Liver (tissue), 9 donors: ENCODE data around the gene PLD3. TPM values are rescaled to one million over a fixed set of nuclear protein-coding genes. Genes with fewer than 3 reads are reported as not detected.

ENCODE experiments used
- DNase-seq: peaks from one replicate; pipeline ENCODE4 v3.0.0-alpha.2; 2017; ENCODE audit warnings: low spot score
- H3K27ac ChIP-seq, 2 donors: one replicate each; pipeline ENCODE4 v1.7.0; 2013; ENCODE audit warnings: inconsistent platforms in 2 of 2, low read length in 2 of 2, control low read depth in 1 of 2, low read depth in 1 of 2, mild to moderate bottlenecking in 1 of 2
- H3K27me3 ChIP-seq, 4 donors: one replicate each; pipeline versions ENCODE4 v1.6.1 to v1.7.0; 2013; ENCODE audit warnings: low read length in 3 of 4, inconsistent platforms in 1 of 4, mild to moderate bottlenecking in 1 of 4, moderate library complexity in 1 of 4; ENCODE audit not compliant: control insufficient read depth in 4 of 4, insufficient read depth in 4 of 4
- H3K36me3 ChIP-seq, 4 donors: one replicate each; pipeline versions ENCODE4 v1.6.1 to v1.7.0; 2013; ENCODE audit warnings: low read length in 3 of 4, mild to moderate bottlenecking in 3 of 4, low read depth in 1 of 4, moderate library complexity in 1 of 4; ENCODE audit not compliant: control insufficient read depth in 4 of 4, insufficient read depth in 3 of 4
- H3K4me1 ChIP-seq, 4 donors: one replicate each; pipeline versions ENCODE4 v1.6.1 to v1.7.0; 2013; ENCODE audit warnings: low read length in 3 of 4, mild to moderate bottlenecking in 3 of 4, moderate library complexity in 1 of 4; ENCODE audit not compliant: control insufficient read depth in 4 of 4, insufficient read depth in 4 of 4
- H3K4me3 ChIP-seq, 3 donors: one replicate each; pipeline versions ENCODE4 v1.6.1 to v1.7.0; 2013; ENCODE audit warnings: low read length in 3 of 3, control low read depth in 1 of 3, low read depth in 1 of 3, mild to moderate bottlenecking in 1 of 3
- H3K9ac ChIP-seq, 2 donors: one replicate each; pipeline ENCODE4 v1.7.0; 2013; ENCODE audit warnings: low read length in 2 of 2, mild to moderate bottlenecking in 2 of 2, moderate library complexity in 2 of 2, control low read depth in 1 of 2, low read depth in 1 of 2
- H3K9me3 ChIP-seq, 4 donors: one replicate each; pipeline versions ENCODE4 v1.6.1 to v1.7.0; 2013; ENCODE audit warnings: low read length in 3 of 4; ENCODE audit not compliant: control insufficient read depth in 4 of 4
- EGR1 ChIP-seq, 2 donors: IDR thresholded peaks; 2 replicates each; pipeline ENCODE4 v1.6.1; 2016 to 2018; ENCODE audit warnings: antibody characterized with exemption in 2 of 2, low read depth in 2 of 2
- FOXA1 ChIP-seq: IDR thresholded peaks from 2 replicates; pipeline ENCODE4 v1.6.1; 2016; ENCODE audit warnings: antibody characterized with exemption
- FOXA2 ChIP-seq: IDR thresholded peaks from 2 replicates; pipeline ENCODE4 v1.6.1; 2016; ENCODE audit warnings: antibody characterized with exemption
- GABPA ChIP-seq, 2 donors: IDR thresholded peaks in 1 of 2; conservative IDR thresholded peaks in 1 of 2; 2 replicates each; pipeline ENCODE4 v1.6.1; 2016; ENCODE audit warnings: antibody characterized with exemption in 2 of 2, mild to moderate bottlenecking in 1 of 2, moderate library complexity in 1 of 2
- HNF4A ChIP-seq, 2 donors: conservative IDR thresholded peaks; 2 replicates each; pipeline ENCODE4 v1.6.1; 2016; ENCODE audit warnings: antibody characterized with exemption in 2 of 2, mild to moderate bottlenecking in 2 of 2
- HNF4G ChIP-seq: IDR thresholded peaks from 2 replicates; pipeline ENCODE4 v1.6.1; 2016; ENCODE audit warnings: antibody characterized with exemption
- JUND ChIP-seq, 2 donors: IDR thresholded peaks; 2 replicates each; pipeline ENCODE4 v1.6.1; 2016; ENCODE audit warnings: antibody characterized with exemption in 2 of 2
- NR2F2 ChIP-seq: IDR thresholded peaks from 2 replicates; pipeline ENCODE4 v1.6.1; 2016; ENCODE audit warnings: antibody characterized with exemption
- RXRA ChIP-seq, 2 donors: IDR thresholded peaks; 2 replicates each; pipeline ENCODE4 v1.6.1; 2017 to 2018; ENCODE audit warnings: antibody characterized with exemption in 2 of 2, mild to moderate bottlenecking in 1 of 2
- SP1 ChIP-seq: IDR thresholded peaks from 2 replicates; pipeline ENCODE4 v1.6.1; 2018; ENCODE audit warnings: antibody characterized with exemption, mild to moderate bottlenecking
- YY1 ChIP-seq: IDR thresholded peaks from 2 replicates; pipeline ENCODE4 v1.6.1; 2016; ENCODE audit warnings: antibody characterized with exemption, mild to moderate bottlenecking
- WGBS: extraction: QIAGEN DNeasy Blood & Tissue Kit; methylation state at CpG from one replicate; pipeline ENCODE4 v1.1.7; 2013; 5-methylcytosine and 5-hydroxymethylcytosine counted together
- polyA plus RNA-seq, 2 donors: library from polyadenylated mRNA; stranded (reverse) in 1 of 2; unstranded in 1 of 2; fragments of 200-250 nt in 1 of 2; fragments of >200 nt in 1 of 2; fragmentation: Nextera tagmentation in 1 of 2; extraction: Ambion mirVana in 1 of 2; gene quantifications; one replicate each; pipeline versions ENCODE4 v1.2.1 to v1.2.3, GENCODE V29; 2013 to 2015
- total RNA-seq, 2 donors: library from RNA; depleted of rRNA; stranded (reverse); fragments of >200 nt; gene quantifications; one replicate each; pipeline ENCODE4 v1.2.3, GENCODE V29; 2014
- TF ChIP-seq, protein P1 (sequence below): IDR thresholded peaks from 2 replicates; pipeline ENCODE4 v1.6.1; 2016; ENCODE audit warnings: antibody characterized with exemption
- TF ChIP-seq, protein P2 (sequence below): fragments of 150-350 bp; IDR thresholded peaks from 2 replicates; pipeline ENCODE4 v1.5.1; 2017; ENCODE audit warnings: improper control_type of control experiment, low read depth, low read length; ENCODE audit not compliant: missing input control
- TF ChIP-seq, protein P3 (sequence below): IDR thresholded peaks from 2 replicates; pipeline ENCODE4 v1.6.1; 2016; ENCODE audit warnings: antibody characterized with exemption
- TF ChIP-seq, protein P4 (sequence below): IDR thresholded peaks from 2 replicates; pipeline ENCODE4 v1.6.1; 2016; ENCODE audit warnings: antibody characterized with exemption
- TF ChIP-seq, protein P5 (sequence below): IDR thresholded peaks from 2 replicates; pipeline ENCODE4 v1.6.1; 2016; ENCODE audit warnings: antibody characterized with exemption, mild to moderate bottlenecking
- donor health status: healthy.
- donor health status: healthy.
- donor health status: healthy.
- donor health status: healthy.
- donor health status: healthy.

PLD3 gene
- total and polyA plus RNA-seq, 4 donors, result 56.0 to 125 (median 105) TPM

DNA sequence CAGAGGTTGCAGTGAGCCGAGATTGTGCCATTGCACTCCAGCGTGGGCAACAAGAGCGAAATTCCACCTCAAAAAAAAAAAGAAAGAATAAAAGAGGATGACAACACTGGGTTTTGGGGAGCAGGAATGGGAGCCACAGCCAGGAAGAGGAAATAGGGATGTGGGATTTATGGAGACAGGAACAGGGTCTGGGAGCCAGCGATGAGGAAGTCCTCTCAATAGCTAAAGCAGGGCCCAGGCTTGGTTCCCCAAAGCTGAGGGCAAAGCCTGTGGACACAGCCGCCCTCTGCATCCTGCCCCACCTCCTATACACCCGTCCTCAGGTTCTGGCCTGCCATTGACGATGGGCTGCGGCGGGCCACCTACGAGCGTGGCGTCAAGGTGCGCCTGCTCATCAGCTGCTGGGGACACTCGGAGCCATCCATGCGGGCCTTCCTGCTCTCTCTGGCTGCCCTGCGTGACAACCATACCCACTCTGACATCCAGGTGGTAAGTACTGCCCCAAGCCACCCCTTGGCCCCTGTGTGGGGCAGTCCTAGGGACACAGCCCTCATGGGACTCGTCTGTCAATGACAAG lies 27.9 kb downstream of the PLD3 start:
- DNase-seq, result no peak
- 95% methylated on average over 17 of the region's 17 CpGs for WGBS
- Histone ChIP-seq H3K4me3 (no peak overlapping the region), H3K36me3 (peaks cover 5 to 50% (median 14%) of the 10 kb centered on the region in 4 donors), H3K27ac (no peak overlapping the region), H3K4me1 (no peaks in the 10 kb centered on the region), H3K9ac (no peak overlapping the region), H3K27me3 (no peaks in the 10 kb centered on the region), H3K9me3 (no peaks in the 10 kb centered on the region)
- TF ChIP-seq, protein P1, sequence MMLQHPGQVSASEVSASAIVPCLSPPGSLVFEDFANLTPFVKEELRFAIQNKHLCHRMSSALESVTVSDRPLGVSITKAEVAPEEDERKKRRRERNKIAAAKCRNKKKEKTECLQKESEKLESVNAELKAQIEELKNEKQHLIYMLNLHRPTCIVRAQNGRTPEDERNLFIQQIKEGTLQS, result no peak
- TF ChIP-seq FOXA1, result no peak
- TF ChIP-seq, protein P2, sequence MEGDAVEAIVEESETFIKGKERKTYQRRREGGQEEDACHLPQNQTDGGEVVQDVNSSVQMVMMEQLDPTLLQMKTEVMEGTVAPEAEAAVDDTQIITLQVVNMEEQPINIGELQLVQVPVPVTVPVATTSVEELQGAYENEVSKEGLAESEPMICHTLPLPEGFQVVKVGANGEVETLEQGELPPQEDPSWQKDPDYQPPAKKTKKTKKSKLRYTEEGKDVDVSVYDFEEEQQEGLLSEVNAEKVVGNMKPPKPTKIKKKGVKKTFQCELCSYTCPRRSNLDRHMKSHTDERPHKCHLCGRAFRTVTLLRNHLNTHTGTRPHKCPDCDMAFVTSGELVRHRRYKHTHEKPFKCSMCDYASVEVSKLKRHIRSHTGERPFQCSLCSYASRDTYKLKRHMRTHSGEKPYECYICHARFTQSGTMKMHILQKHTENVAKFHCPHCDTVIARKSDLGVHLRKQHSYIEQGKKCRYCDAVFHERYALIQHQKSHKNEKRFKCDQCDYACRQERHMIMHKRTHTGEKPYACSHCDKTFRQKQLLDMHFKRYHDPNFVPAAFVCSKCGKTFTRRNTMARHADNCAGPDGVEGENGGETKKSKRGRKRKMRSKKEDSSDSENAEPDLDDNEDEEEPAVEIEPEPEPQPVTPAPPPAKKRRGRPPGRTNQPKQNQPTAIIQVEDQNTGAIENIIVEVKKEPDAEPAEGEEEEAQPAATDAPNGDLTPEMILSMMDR, result no peak
- TF ChIP-seq, protein P3, sequence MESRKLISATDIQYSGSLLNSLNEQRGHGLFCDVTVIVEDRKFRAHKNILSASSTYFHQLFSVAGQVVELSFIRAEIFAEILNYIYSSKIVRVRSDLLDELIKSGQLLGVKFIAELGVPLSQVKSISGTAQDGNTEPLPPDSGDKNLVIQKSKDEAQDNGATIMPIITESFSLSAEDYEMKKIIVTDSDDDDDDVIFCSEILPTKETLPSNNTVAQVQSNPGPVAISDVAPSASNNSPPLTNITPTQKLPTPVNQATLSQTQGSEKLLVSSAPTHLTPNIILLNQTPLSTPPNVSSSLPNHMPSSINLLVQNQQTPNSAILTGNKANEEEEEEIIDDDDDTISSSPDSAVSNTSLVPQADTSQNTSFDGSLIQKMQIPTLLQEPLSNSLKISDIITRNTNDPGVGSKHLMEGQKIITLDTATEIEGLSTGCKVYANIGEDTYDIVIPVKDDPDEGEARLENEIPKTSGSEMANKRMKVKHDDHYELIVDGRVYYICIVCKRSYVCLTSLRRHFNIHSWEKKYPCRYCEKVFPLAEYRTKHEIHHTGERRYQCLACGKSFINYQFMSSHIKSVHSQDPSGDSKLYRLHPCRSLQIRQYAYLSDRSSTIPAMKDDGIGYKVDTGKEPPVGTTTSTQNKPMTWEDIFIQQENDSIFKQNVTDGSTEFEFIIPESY, result no peak

DNA sequence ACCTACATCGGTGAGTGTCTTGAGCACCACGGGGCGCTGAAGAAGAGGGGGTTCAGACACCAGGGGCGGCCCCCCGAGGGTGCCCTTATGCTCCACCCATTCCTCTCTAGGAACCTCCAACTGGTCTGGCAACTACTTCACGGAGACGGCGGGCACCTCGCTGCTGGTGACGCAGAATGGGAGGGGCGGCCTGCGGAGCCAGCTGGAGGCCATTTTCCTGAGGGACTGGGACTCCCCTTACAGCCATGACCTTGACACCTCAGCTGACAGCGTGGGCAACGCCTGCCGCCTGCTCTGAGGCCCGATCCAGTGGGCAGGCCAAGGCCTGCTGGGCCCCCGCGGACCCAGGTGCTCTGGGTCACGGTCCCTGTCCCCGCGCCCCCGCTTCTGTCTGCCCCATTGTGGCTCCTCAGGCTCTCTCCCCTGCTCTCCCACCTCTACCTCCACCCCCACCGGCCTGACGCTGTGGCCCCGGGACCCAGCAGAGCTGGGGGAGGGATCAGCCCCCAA lies 29.4 kb downstream of the PLD3 start:
- H3K9ac ChIP-seq, result no peak overlapping the region
- H3K36me3 ChIP-seq, result peaks cover 3 to 38% (median 11%) of the 10 kb centered on the region in 4 donors
- no peak overlapping the region for H3K4me3 ChIP-seq
- no peak for DNase-seq
- TF ChIP-seq, protein P1, result no peak
- TF ChIP-seq, protein P4, sequence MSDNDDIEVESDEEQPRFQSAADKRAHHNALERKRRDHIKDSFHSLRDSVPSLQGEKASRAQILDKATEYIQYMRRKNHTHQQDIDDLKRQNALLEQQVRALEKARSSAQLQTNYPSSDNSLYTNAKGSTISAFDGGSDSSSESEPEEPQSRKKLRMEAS, result no peak
- TF ChIP-seq SP1 (no peak), NR2F2 (no peak), HNF4G (no peak), EGR1 (IDR thresholded peaks at IDR 0.05; ENCODE audit: low read depth in 2 of 2) (no peak), YY1 (no peak), RXRA (IDR thresholded peaks at IDR 0.05) (no peak), JUND (IDR thresholded peaks at IDR 0.05) (no peak), FOXA2 (no peak), GABPA (IDR thresholded peaks at IDR 0.05 in 1 of 2, conservative IDR thresholded peaks at IDR 0.05 in 1 of 2) (no peak), HNF4A (conservative IDR thresholded peaks at IDR 0.05) (no peak)
- TF ChIP-seq, protein P3, result no peak
- TF ChIP-seq, protein P5, sequence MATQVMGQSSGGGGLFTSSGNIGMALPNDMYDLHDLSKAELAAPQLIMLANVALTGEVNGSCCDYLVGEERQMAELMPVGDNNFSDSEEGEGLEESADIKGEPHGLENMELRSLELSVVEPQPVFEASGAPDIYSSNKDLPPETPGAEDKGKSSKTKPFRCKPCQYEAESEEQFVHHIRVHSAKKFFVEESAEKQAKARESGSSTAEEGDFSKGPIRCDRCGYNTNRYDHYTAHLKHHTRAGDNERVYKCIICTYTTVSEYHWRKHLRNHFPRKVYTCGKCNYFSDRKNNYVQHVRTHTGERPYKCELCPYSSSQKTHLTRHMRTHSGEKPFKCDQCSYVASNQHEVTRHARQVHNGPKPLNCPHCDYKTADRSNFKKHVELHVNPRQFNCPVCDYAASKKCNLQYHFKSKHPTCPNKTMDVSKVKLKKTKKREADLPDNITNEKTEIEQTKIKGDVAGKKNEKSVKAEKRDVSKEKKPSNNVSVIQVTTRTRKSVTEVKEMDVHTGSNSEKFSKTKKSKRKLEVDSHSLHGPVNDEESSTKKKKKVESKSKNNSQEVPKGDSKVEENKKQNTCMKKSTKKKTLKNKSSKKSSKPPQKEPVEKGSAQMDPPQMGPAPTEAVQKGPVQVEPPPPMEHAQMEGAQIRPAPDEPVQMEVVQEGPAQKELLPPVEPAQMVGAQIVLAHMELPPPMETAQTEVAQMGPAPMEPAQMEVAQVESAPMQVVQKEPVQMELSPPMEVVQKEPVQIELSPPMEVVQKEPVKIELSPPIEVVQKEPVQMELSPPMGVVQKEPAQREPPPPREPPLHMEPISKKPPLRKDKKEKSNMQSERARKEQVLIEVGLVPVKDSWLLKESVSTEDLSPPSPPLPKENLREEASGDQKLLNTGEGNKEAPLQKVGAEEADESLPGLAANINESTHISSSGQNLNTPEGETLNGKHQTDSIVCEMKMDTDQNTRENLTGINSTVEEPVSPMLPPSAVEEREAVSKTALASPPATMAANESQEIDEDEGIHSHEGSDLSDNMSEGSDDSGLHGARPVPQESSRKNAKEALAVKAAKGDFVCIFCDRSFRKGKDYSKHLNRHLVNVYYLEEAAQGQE, result no peak
- TF ChIP-seq, protein P2, result no peak
- H3K9me3 ChIP-seq, result no peaks in the 10 kb centered on the region
- WGBS, result 91% methylated on average over 25 of the region's 25 CpGs
- H3K27ac ChIP-seq, result no peak overlapping the region
- H3K4me1 ChIP-seq, result no peaks in the 10 kb centered on the region
- H3K27me3 ChIP-seq, result no peaks in the 10 kb centered on the region
